ENCODE results near the gene ERBB4.

Gene ERBB4

DNA sequence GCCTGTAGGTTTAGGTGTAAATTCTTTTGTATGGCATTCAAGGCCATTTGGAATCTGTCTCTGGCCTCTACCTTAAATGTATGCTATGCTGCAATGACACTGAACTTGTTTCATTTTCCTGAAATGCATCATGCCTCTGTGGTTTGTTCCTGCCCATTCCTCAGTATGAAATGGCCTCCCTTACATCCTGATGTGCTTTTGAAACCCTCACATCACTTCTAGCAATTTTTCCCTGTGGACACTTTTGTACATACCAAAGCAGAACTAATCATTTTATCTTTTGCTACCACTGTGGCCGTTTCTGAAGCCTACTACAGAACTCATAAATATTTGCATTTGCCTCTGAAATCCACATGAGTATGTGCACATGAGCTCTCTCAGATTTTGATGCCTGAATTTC is 557.2 kb downstream of the ERBB4 start:
- H3K27ac ChIP-seq (ENCODE audit: insufficient read depth, low read depth, low read length, poor library complexity, severe bottlenecking): no peak overlapping the region
- no peaks in the 10 kb centered on the region for H3K4me1 ChIP-seq (ENCODE audit: control insufficient read depth, insufficient read depth, low read length)
- 90 to 95% methylated on average over 1 of the region's 1 CpG for WGBS, 2 experiments

DNA sequence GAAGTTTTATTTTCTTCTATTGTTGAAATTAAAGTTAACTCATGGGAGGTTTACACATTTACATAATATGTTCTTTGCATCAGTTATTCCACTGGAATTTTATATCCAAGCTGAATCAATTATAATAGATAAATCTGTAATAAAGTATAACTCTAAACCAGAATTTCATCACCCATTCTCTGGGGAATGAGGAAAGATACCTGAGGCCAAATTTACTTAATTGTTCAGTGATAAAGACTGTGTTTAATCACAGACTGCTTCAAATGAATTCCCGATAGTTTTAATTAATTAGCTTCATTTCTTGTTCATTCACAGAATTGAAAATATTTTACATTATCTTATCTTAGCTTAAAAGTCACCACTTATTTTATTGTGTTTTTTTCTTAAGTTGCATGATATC is 562.5 kb downstream of the ERBB4 start:
- Histone ChIP-seq H3K27ac (ENCODE audit: insufficient read depth, low read depth, low read length, poor library complexity, severe bottlenecking) (no peak overlapping the region), H3K4me1 (ENCODE audit: control insufficient read depth, insufficient read depth, low read length) (no peaks in the 10 kb centered on the region), H3K36me3 (ENCODE audit: control insufficient read depth, insufficient read depth, low read length) (no peaks in the 10 kb centered on the region), H3K9me3 (ENCODE audit: control insufficient read depth, low read length) (no peaks in the 10 kb centered on the region), H3K27me3 (ENCODE audit: control insufficient read depth, insufficient read depth, low read length, poor library complexity, severe bottlenecking) (no peaks in the 10 kb centered on the region), H3K4me3 (ENCODE audit: insufficient read depth, low read depth, low read length) (no peak overlapping the region)
- WGBS, 2 experiments: 100% methylated on average over 1 of the region's 1 CpG; no CpG with 5 or more reads in 1 of the 2 experiments

More for the DNA sequence above, 557.2 kb downstream of the ERBB4 start:
- Histone ChIP-seq H3K4me3 (ENCODE audit: insufficient read depth, low read depth, low read length) (no peak overlapping the region), H3K36me3 (ENCODE audit: control insufficient read depth, insufficient read depth, low read length) (no peaks in the 10 kb centered on the region), H3K9me3 (ENCODE audit: control insufficient read depth, low read length) (no peaks in the 10 kb centered on the region), H3K27me3 (ENCODE audit: control insufficient read depth, insufficient read depth, low read length, poor library complexity, severe bottlenecking) (no peaks in the 10 kb centered on the region)

DNA sequence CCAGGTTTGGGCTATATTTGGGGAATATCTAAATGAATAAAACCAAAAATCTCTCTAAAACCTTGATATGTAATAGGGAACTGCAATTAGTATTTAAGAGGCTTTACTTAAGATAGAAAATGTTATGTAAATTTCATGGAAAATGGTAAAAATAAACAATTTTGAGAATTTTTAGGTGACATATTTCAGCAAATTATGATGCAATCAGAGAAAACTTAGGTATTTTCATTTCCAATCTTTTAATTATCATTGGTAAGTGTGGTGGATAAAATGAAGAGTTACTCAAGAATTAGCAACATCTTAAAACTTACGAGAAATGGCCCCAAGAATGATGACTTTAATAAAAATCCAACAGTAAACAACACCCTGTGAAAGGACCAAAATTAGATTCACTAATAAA is 571.4 kb downstream of the ERBB4 start:
- no peak overlapping the region for H3K27ac ChIP-seq (ENCODE audit: insufficient read depth, low read depth, low read length, poor library complexity, severe bottlenecking)

DNA sequence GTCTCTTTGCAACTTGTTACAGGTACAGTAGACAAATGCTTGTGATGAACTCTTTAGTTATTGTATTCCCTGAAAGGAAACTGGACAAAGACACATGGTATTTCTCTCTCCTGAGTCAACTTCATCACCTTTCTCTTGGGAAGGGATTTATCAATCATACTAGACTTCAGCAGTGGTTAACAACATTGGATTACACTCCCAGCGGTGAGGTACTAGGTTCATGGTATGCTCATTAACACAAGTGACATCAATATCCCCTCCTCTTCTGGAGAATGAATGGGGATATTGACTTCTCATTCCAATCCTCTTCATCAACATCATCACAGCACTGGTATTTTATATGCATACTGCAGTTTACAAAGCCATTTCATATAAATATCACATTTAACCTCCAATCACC is 574.6 kb downstream of the ERBB4 start:
- H3K36me3 ChIP-seq (ENCODE audit: control insufficient read depth, insufficient read depth, low read length): no peaks in the 10 kb centered on the region
- H3K4me3 ChIP-seq (ENCODE audit: insufficient read depth, low read depth, low read length): no peak overlapping the region
- no peaks in the 10 kb centered on the region for H3K9me3 ChIP-seq (ENCODE audit: control insufficient read depth, low read length)
- H3K27me3 ChIP-seq (ENCODE audit: control insufficient read depth, insufficient read depth, low read length, poor library complexity, severe bottlenecking): no peaks in the 10 kb centered on the region
- H3K27ac ChIP-seq (ENCODE audit: insufficient read depth, low read depth, low read length, poor library complexity, severe bottlenecking): no peak overlapping the region
- 82 to 89% methylated on average over 1 of the region's 1 CpG for WGBS, 2 experiments
- no peaks in the 10 kb centered on the region for H3K4me1 ChIP-seq (ENCODE audit: control insufficient read depth, insufficient read depth, low read length)

More for the DNA sequence above, 571.4 kb downstream of the ERBB4 start:
- Histone ChIP-seq H3K36me3 (ENCODE audit: control insufficient read depth, insufficient read depth, low read length) (no peaks in the 10 kb centered on the region), H3K27me3 (ENCODE audit: control insufficient read depth, insufficient read depth, low read length, poor library complexity, severe bottlenecking) (no peaks in the 10 kb centered on the region), H3K4me1 (ENCODE audit: control insufficient read depth, insufficient read depth, low read length) (no peaks in the 10 kb centered on the region), H3K9me3 (ENCODE audit: control insufficient read depth, low read length) (no peaks in the 10 kb centered on the region), H3K4me3 (ENCODE audit: insufficient read depth, low read depth, low read length) (no peak overlapping the region)
- WGBS, 2 experiments: no CpG with 5 or more reads among the region's 1 CpG

DNA sequence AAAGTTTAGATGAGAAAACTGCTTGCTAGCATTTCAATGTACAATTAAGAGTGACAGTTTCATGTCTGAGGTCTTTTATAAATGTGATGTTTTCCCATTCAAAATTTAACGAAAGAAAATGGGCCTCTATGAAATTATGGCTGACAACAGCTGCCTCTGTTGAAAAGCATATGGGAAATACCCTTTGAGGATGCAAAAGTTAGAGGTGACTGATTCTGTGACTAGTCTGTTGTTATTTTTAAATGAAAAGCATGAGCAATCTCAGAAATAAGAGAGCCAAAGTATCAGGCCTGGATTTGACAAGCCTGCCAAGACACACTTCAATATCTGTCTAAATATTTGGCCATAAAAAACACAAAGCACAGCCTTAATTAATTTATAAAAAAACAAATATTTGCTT is 580.8 kb downstream of the ERBB4 start:
- no peak overlapping the region for H3K4me3 ChIP-seq (ENCODE audit: insufficient read depth, low read depth, low read length)
- no peak overlapping the region for H3K27ac ChIP-seq (ENCODE audit: insufficient read depth, low read depth, low read length, poor library complexity, severe bottlenecking)
- 93 to 96% methylated on average over 1 of the region's 1 CpG for WGBS, 2 experiments
- no peaks in the 10 kb centered on the region for H3K27me3 ChIP-seq (ENCODE audit: control insufficient read depth, insufficient read depth, low read length, poor library complexity, severe bottlenecking)
- H3K4me1 ChIP-seq (ENCODE audit: control insufficient read depth, insufficient read depth, low read length): no peaks in the 10 kb centered on the region
- no peaks in the 10 kb centered on the region for H3K9me3 ChIP-seq (ENCODE audit: control insufficient read depth, low read length)
- no peaks in the 10 kb centered on the region for H3K36me3 ChIP-seq (ENCODE audit: control insufficient read depth, insufficient read depth, low read length)

DNA sequence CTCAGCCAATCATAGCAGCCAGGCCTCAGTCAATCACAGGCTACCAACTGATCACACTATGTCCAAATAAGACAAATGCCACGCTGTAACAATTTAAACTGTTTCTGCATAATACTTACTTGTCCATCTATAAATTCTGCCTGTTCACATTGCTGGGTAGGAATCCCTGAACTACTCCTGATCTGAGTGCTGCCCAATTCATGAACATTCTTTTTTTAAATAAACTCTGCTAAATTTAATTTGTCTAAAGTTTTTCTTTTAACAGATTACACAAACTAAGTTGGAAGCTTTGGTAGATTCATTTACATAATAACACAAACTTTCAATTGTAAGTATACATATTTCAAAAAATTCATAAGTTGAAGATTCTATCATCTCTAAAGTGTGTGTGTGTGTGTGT is 583.0 kb downstream of the ERBB4 start:
- Histone ChIP-seq H3K27ac (ENCODE audit: insufficient read depth, low read depth, low read length, poor library complexity, severe bottlenecking) (no peak overlapping the region), H3K4me3 (ENCODE audit: insufficient read depth, low read depth, low read length) (no peak overlapping the region), H3K36me3 (ENCODE audit: control insufficient read depth, insufficient read depth, low read length) (no peaks in the 10 kb centered on the region), H3K4me1 (ENCODE audit: control insufficient read depth, insufficient read depth, low read length) (no peaks in the 10 kb centered on the region), H3K9me3 (ENCODE audit: control insufficient read depth, low read length) (no peaks in the 10 kb centered on the region), H3K27me3 (ENCODE audit: control insufficient read depth, insufficient read depth, low read length, poor library complexity, severe bottlenecking) (no peaks in the 10 kb centered on the region)
- 92 to 95% methylated on average over 1 of the region's 1 CpG for WGBS, 2 experiments

DNA sequence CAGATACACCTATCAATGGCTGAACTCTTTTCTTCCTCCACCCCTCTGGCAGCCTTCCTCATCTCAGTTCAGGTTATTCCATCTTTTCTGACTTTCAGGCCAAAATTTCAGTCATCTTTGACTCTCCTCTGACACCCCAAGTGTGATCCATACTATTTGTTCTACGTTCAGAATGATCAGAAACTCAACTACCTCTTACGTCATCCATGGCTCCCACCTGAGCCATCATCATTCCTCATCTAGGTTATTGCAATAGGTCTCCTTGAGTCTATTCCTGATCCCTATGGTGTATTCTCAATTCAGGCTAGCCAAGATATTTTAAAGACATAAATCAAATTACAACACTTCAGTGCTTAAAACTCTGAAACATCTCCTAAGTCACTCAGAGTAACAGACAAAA is 589.7 kb downstream of the ERBB4 start:
- 89% methylated on average over 2 of the region's 2 CpGs for WGBS, 2 experiments
- no peaks in the 10 kb centered on the region for H3K9me3 ChIP-seq (ENCODE audit: control insufficient read depth, low read length)
- no peaks in the 10 kb centered on the region for H3K36me3 ChIP-seq (ENCODE audit: control insufficient read depth, insufficient read depth, low read length)
- H3K4me1 ChIP-seq (ENCODE audit: control insufficient read depth, insufficient read depth, low read length): no peaks in the 10 kb centered on the region
- H3K4me3 ChIP-seq (ENCODE audit: insufficient read depth, low read depth, low read length): no peak overlapping the region
- no peak overlapping the region for H3K27ac ChIP-seq (ENCODE audit: insufficient read depth, low read depth, low read length, poor library complexity, severe bottlenecking)
- H3K27me3 ChIP-seq (ENCODE audit: control insufficient read depth, insufficient read depth, low read length, poor library complexity, severe bottlenecking): no peaks in the 10 kb centered on the region

DNA sequence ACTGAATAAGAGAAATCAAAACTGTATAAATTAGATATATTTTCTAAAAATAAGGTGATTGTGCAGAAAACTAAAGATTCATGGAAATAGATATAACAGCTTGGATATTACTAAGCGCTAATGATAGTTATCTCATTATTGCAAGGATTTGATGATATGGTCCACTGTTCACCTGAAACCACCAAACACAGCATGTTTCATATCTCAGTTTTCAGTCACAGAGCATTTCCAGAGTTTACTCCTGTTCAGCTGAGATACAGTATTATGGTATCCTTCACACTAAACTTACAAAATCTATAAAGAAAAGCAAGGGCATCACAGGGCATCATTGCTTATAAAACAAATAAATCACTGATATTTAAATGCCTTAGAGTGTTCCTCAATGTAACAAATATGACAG is 591.6 kb downstream of the ERBB4 start:
- Histone ChIP-seq H3K36me3 (ENCODE audit: control insufficient read depth, insufficient read depth, low read length) (no peaks in the 10 kb centered on the region), H3K27ac (ENCODE audit: insufficient read depth, low read depth, low read length, poor library complexity, severe bottlenecking) (no peak overlapping the region), H3K9me3 (ENCODE audit: control insufficient read depth, low read length) (no peaks in the 10 kb centered on the region), H3K4me3 (ENCODE audit: insufficient read depth, low read depth, low read length) (no peak overlapping the region), H3K4me1 (ENCODE audit: control insufficient read depth, insufficient read depth, low read length) (no peaks in the 10 kb centered on the region), H3K27me3 (ENCODE audit: control insufficient read depth, insufficient read depth, low read length, poor library complexity, severe bottlenecking) (no peaks in the 10 kb centered on the region)
- WGBS, 2 experiments: 75% methylated on average over 1 of the region's 1 CpG; no CpG with 5 or more reads in 1 of the 2 experiments

DNA sequence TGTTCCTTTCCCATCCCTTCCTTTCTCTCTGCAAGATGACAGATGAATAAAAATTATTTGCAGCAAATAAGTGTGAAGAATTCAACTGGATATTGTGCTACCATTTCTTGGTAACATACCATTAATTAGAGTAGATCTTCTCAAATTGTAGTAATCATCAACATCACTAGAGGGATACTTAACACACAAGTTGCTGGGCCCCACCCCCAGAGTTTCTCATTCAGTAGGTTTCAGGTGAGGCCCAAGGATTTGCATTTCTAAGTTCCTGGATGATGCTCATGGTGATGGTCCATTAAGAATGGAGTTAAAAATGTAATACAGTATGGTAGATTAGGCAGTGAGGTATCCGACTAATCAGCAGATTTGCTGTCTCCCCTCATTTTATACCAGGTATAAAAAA is 594.0 kb downstream of the ERBB4 start:
- Histone ChIP-seq H3K4me1 (ENCODE audit: control insufficient read depth, insufficient read depth, low read length) (no peaks in the 10 kb centered on the region), H3K27ac (ENCODE audit: insufficient read depth, low read depth, low read length, poor library complexity, severe bottlenecking) (no peak overlapping the region), H3K9me3 (ENCODE audit: control insufficient read depth, low read length) (no peaks in the 10 kb centered on the region), H3K27me3 (ENCODE audit: control insufficient read depth, insufficient read depth, low read length, poor library complexity, severe bottlenecking) (no peaks in the 10 kb centered on the region), H3K4me3 (ENCODE audit: insufficient read depth, low read depth, low read length) (no peak overlapping the region), H3K36me3 (ENCODE audit: control insufficient read depth, insufficient read depth, low read length) (no peaks in the 10 kb centered on the region)
- WGBS, 2 experiments: 20% methylated on average over 1 of the region's 1 CpG; no CpG with 5 or more reads in 1 of the 2 experiments

DNA sequence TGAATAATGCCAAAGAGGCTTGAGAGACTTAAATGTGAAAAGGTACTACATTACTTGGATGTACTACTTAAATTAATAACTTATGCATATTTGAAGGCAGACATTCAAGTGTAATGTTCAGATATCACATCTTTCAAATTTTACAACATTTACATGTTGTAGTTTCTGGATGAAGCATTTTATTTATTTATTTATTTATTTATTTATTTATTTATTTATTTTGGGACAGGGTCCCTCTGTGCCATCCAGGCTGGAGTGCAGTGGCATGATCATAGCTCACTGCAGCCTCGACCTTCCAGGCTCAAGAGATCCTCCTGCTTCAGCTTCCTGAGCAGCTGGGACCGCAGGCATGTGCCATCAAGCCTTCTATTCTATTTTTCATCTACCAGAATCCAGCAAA is 596.4 kb downstream of the ERBB4 start:
- 83 to 90% methylated on average over 2 of the region's 2 CpGs for WGBS, 2 experiments

DNA sequence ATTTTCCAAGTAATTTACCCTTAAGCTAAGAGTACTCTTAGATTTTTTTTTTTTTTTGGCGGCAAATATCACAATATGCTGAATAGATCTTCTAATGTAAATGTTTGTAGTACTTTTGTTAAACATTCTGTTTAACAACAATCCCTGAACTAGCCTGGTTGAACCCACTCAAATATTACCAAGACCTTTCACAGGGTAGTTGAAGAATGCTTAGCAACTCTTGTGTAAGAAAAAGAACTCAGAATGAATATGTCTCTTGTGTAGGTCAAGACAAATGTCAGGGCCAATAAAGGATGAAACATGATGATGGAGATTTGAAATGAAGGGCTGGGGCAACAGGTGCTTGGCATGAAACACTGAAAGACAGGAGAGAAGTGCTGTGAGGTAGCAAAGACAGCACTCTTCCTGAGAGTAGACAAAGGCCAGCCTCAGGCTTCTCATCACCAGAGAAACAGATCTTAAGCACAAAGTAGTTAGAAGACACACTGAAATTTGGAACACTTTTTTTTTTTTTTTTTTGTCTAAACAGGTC is 597.3 kb downstream of the ERBB4 start:
- H3K27ac ChIP-seq (ENCODE audit: insufficient read depth, low read depth, low read length, poor library complexity, severe bottlenecking): no peak overlapping the region
- H3K9me3 ChIP-seq (ENCODE audit: control insufficient read depth, low read length): no peaks in the 10 kb centered on the region
- no CpG with 5 or more reads among the region's 1 CpG for WGBS, 2 experiments
- no peaks in the 10 kb centered on the region for H3K4me1 ChIP-seq (ENCODE audit: control insufficient read depth, insufficient read depth, low read length)
- no peaks in the 10 kb centered on the region for H3K36me3 ChIP-seq (ENCODE audit: control insufficient read depth, insufficient read depth, low read length)
- H3K4me3 ChIP-seq (ENCODE audit: insufficient read depth, low read depth, low read length): no peak overlapping the region
- H3K27me3 ChIP-seq (ENCODE audit: control insufficient read depth, insufficient read depth, low read length, poor library complexity, severe bottlenecking): no peaks in the 10 kb centered on the region

More for the DNA sequence above, 596.4 kb downstream of the ERBB4 start:
- Histone ChIP-seq H3K4me1 (ENCODE audit: control insufficient read depth, insufficient read depth, low read length) (no peaks in the 10 kb centered on the region), H3K4me3 (ENCODE audit: insufficient read depth, low read depth, low read length) (no peak overlapping the region), H3K27ac (ENCODE audit: insufficient read depth, low read depth, low read length, poor library complexity, severe bottlenecking) (no peak overlapping the region), H3K9me3 (ENCODE audit: control insufficient read depth, low read length) (no peaks in the 10 kb centered on the region), H3K27me3 (ENCODE audit: control insufficient read depth, insufficient read depth, low read length, poor library complexity, severe bottlenecking) (no peaks in the 10 kb centered on the region), H3K36me3 (ENCODE audit: control insufficient read depth, insufficient read depth, low read length) (no peaks in the 10 kb centered on the region)
